ENCODE data around the gene FUZ.
"Not testable (repeated sequence)": the region's sequence is repeated elsewhere in the genome, so short reads cannot be mapped to it uniquely, and the experiment has no call there.

FUZ gene

DNA sequence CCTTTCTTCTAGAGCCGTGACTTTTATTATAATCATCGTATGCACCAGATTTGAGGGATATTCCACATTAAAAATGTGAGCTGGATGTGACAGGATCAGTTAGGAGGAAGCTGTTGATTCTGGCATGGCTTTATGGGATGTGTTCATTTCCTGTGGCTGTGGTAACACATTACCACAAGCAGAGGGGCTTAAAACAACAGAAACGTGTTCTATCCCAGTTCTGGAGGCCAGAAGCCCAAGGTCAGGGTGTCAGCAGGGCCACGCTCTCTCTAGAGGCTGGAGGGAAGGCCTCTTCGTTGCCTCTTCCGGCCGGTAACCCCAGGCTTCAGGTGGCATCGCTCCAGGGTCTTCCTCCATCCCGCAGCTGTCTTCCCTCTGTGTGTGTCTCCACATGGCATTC is 19.5 kb upstream of the FUZ start:
- DNase-seq (ENCODE audit: low spot score): no peak

DNA sequence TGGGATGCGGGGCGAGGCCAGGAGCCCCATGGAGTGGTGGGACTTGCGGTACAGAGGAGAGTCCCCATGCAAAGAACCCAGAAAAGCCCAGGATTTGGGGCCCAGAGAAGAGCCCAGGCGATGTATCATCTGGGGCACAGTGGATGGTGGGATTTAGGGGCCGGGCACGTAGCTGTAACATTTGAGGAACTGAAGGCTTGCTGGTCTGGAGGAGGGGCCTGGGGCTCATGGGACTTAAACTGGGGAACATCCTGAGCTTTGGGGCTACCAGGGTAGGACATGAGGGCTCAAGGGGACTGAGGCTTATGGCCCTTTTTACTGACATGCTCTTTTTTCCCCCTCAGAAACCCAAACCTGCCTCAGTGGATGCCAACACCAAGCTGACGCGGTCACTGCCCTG is 18.5 kb upstream of the FUZ start:
- DNase-seq (ENCODE audit: low spot score): no peak

DNA sequence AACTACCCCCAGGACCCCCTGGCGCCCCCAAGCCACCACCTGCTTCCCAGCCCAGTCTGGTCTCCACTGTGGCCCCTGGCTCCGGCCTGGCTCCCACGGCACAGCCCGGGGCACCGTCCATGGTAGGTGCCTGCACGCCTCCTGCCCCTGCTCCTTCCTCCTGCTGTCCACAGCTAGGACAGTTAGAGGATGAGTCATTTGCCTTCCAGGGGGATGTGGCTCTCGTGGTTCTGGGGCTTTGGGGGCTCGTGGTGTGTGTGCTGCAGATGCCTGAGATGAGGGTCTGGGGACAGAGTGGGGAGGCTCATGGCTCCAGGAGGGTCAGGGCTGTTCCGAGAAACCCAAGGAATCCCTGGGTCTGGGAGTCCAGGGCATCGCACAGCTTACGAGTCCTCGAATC is 17.7 kb upstream of the FUZ start:
- DNase-seq (ENCODE audit: low spot score): no peak

DNA sequence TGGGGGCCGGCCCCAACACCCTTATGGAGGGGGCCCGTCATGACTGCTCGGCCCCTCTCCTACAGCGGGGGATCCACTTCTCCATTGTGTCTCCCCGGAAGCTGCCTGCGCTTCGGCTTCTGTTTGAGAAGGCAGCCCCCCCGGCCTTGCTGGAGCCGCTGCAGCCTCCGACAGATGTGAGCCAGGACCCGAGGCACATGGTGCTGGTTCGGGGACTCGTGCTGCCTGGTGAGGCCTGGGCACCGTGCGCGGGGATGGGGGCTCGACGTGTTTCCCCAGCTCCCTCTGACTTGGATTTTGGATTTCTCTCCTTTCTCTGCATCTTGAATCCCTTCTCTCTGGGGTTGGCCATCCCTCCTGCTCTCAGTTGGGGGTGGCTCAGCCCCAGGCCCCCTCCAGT is 16.6 kb upstream of the FUZ start:
- no peak for DNase-seq (ENCODE audit: low spot score)

DNA sequence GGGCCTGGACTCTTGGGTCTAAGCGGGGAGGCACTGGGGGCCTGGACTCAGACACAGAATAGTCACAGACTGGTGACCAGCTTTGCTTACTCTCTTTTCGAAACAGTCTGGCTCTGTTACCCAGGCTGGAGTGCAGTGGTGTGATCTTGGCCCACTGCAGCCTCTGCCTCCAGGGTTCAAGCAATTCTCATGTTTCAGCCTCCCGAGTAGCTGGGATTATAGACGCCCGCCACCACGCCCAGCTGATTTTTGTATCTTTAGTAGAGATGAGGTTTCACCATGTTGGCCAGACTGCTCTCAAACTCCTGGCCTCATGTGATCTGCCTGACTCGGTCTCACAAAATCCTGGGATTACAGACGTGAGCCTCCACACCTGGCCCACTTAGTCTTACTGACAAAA is 16.1 kb upstream of the FUZ start:
- DNase-seq (ENCODE audit: low spot score): no peak

DNA sequence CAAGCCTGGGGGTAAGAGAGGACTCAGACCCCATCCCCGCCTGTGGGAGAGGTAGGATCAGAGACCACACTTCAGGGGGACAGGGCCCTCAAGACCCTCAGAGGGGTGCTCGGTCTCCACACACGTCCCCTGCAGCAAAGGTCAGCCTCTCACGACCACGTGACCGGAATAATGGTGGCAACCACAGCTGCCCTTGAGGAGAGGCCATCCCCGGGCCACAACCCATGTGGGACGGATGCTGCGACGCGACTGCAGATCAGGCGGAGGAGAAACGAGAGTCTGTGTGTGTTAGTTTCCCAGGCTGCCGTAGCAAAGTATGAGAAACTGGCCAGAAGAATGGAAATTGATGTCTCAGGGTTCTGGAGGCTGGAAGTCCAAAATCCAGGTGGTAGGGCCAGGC is 13.9 kb upstream of the FUZ start:
- DNase-seq (ENCODE audit: low spot score): no peak

DNA sequence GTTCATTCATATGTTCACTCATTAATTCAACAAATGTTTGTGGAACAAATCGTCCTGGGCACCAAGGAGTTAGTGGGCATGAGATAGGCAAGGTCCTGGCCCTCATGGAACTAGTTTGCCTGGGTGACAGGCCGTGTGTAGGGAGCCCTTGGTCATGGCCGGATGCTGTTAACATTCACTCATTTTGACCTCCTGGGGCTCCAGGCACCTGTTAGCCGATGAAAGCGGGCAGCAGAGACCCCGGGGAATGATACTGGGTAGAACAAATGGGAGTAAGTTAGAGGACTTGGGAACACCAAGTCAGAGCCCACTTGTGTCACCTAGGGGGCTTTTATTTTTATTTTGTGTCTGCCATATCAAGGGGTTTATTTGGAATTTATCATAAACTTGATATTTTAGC is 11.6 kb upstream of the FUZ start:
- DNase-seq (ENCODE audit: low spot score): no peak

DNA sequence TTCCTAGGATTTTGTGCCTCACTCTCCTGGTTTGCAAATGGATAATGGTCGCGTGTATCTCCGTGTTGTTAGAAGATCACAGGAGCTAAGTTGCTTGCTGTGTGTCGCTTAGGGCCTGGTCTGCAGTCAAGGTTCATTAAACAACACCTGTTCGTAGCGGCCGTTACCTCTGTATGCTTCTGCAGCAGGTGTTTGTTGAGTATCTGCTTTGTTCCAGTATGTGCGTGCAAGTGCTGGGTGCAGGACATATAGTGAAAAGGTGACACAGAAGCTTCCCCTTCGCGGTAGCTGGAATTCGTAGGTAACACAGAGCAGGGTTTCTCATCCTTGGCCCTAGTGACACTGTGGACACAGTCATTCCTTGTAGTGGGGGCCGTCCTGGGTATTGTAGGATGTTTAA is 10.4 kb upstream of the FUZ start:
- DNase-seq (ENCODE audit: low spot score): no peak

DNA sequence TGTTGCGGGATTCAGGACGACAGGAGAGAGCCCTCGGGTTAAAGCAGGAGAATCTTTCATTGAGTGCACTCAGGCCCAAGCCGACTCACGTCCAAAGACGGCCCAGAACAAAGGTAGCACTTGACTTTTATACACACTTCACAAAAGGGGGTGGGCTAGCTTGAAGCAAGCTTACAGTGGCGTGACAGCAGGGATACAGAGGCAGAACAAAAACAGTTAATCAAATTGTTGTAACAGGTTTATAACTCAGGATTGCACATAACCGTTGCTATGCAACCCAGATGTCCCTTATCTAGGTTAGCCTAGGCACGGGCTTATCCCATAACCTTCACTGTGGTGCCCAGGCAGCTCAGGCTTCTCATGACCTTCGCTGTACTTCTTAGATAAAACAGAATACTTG is 7.0 kb upstream of the FUZ start:
- no peak for DNase-seq (ENCODE audit: low spot score)

DNA sequence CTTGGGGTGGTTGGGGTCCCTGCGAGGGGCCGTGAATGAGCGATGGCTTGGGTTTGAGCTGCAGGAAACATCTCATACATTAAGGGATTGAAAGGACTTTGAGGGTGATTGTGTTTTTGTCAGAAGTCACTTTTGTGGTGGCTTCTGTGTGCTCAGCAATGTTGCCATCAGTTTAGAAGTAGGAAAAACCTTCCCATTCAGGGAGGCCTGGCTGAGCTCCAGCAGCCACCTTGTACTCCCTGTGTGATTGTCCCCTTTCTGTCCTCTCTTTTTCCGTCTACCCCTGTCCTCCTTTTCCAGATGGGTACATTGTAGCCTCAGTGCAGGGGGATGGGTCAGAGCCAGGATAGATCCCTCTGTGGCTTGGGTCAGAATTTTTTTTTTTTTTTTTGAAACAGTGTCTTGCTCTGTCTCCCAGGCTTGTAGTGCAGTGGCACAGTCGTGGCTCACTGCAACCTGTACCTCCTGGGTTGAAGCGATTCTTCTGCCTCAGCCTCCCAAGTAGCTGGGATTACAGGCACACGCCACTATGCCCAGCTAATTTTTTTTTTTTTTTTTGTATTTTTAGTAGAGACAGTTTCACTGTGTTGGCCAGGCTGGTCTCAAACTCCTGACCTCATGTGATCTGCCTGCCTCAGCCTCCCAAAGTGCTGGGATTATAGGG is 6.5 kb upstream of the FUZ start:
- not testable (repeated sequence) for DNase-seq (ENCODE audit: low spot score)

DNA sequence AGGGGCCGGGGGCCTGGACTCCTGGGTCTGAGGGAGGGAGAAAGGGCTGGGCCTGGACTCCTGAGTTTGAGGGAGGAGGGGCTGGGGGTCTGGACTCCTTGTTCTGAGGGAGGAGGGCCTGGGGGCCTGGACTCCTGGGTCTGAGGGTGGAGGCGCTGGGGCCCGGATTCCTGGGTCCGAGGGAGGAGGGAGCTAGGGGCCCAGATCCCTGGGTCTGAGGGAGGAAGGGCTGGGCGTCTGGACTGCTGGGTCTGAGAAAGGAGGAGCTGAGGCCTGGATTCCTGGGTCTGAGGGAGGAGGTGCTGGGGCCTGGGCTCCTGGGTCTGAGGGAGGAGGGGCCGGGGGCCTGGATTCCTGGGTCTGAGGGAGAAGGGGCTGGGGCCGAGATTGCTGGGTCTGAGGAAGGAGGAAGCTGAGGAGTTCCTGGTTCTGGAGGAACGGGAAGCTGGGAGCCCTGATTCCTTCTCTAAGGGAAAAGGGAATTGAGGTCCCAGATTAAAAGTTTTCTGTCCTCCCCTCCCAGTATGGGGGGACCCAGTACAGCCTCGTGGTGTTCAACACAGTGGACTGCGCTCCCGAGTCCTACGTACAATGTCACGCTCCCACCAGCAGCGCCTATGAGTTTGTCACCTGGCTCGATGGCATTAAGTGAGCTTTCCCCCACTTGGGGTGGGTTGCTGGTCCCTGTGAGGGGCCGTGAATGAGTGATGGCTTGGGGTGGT is 5.7 kb upstream of the FUZ start:
- no peak for DNase-seq (ENCODE audit: low spot score)

DNA sequence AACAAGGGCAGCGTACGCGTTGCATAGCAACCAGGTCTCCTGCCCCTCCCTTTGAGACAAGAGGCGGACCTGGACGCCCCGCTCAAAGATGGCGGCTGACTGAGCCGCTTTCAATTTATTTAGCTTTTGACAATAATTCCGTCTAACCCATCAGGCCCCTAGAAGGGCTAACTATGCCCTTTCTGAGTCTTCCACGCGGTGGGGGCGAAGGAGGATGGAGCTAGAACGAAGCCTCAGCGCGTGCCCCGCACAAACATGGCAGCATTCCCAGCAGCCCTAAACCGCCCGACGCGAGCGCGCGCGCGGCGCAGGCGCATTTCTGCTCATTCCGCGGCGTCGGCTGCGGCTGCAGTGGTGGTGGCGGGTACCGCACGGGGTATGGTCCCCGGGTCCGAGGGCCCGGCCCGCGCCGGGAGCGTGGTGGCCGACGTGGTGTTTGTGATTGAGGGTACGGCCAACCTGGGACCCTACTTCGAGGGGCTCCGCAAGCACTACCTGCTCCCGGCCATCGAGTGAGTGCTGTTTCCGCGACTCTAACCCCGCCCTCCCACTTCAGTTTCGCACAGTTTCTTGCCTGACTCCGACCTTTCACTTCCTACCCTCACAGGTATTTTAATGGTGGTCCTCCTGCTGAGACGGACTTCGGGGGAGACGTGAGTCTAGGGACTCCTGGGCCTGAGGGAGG is 5.0 kb upstream of the FUZ start, which contains the start of gene MED25:
Gene MED25, plus strand, starts transcription at position 326 of the 685 bp plus-strand sequence. Its CDS starts 53 bp downstream, at position 379.
- DNase-seq (ENCODE audit: low spot score): peak; percentile 96

DNA sequence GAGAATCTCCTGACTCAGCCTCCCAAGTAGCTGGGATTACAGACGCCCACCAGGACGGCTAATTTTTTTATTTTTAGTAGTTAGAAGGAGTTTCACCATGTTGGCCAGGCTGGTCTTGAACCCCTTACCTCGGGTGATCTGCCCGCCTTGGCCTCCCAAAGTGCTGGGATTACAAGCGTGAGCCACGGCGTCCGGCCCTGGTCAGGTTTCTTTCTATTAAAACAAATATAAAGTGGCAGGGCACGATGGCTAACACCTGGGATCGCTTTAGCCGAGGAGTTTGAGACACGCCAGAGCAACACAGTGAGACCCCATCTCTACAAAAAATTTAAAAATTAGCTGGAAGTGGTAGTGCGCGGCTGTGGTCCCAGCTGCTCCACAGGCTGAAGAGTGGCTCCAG is 3.5 kb upstream of the FUZ start:
- DNase-seq (ENCODE audit: low spot score): no peak

DNA sequence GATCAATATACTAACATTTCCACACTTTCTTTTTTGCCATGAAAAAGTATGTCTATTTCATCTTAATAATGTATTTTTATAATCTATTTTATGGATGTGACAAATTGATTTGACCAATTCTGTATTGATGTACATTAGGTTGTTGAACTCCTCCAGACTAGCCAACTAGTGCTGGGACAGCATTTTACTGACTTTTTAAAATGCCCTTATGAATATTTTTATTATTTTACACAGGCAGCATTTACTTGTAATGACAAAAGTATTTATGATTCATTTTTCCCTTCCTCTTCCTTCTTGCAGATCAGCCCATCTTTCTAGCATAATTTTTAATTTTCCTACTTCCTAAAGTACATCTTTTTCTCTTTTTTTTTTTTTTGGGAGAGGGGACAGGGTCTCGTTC is 918 bp upstream of the FUZ start:
- no peak for DNase-seq (ENCODE audit: low spot score)

DNA sequence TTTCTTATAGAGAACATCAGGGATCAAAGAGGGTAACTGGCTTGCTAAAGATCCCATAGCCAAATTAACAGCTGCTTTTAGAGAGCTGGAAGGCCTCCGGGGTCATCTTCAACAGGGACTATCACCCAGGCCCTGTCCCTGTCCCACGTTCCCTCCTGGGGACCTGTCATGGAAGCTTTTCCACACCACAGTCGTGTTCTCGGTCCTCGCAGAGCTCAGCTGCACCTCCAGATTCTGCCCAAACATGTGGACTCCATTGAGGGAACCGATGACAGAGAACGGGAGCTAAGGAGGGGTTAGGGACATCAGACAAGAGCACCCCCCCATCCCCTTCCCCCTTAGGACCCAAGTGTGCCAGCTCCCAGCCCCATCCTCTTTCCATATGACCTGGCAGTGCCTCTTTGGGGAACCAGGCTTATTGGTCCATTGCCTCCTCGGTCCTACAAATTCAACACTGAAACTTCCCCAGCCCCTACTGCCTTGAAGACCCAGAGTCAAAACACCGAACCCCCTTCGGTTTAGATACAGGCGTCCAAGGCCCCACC is 568 bp downstream of the FUZ start:
- DNase-seq (ENCODE audit: low spot score): no peak

DNA sequence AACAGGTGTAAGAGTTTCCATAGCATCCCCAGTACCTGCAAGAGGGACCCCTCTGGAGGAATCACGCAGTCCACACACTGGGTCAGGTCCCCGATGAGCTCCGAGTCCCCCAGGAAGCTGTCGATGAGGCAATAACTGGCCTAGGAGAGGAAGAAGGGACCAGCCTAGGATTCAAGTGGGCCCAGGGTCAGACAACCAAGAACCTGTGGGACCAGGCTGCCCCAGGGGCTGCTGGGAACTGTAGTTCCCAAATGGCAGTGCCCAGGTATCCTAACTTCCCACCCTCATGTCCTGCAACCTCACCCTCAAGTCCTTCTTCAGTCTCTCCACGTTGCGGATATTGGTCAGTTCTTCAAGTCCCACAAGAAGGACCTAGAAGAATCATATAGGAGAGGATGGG is 1.8 kb downstream of the FUZ start:
- no peak for DNase-seq (ENCODE audit: low spot score)

DNA sequence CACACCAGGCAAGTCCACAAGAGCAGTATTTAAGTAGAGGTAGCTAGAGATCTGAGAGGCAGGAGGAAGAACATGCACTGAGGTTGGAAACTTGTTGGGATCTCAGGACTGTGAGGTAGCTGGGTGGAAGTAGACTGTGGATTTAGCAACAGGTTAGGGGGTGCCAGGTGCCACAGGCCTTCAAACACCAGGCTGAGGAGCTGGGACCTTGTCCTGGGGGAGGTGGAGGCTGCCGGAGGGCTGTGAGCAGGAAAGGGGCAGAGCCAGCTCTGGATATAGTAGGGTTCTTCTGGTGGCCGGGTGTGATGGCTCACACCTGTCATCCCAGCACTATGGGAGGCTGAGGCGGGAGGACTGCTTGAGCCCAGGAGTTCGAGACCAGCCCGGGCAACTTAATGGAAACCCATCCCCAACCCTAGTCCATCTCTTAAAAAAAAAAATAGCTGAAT is 3.1 kb downstream of the FUZ start:
- no peak for DNase-seq (ENCODE audit: low spot score)

DNA sequence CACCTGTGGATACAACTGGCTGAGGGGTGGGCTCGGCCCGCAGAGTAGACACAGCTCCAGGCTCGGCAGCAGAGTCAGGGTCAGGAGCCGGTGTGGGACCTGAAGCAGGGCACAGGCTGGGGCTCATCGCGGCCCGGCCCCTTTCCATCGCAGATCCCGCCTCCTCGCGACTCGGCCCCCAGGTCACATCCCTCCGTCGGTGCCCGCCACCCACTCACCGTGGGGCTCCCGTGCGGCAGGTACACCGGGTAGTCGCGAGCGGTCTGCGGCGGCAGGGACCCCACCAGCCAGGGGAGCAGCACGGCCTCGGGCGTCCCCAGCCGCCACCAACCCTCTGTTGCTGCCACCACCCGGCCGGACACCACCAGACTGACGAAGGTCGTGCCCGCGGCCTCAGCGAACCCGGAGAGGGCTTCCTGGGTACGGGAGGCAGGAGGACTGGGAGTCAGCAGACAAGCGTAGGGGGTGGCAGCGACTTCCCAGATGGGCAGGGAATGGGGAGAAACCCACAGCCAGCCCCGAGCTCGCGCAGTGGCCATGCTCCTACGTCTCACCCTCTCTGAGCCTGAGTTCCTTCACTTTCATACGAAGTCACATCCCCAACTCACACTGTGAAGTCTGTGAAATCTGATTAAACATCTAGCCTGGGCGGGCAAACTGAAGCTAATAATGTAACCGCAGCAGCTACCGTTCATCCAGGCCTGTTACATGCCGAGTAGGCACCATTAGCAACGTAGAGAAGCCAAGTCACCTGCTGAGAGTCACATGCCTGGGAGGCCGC is 3.7 kb downstream of the FUZ start:
- DNase-seq (ENCODE audit: low spot score): peak; percentile 80

DNA sequence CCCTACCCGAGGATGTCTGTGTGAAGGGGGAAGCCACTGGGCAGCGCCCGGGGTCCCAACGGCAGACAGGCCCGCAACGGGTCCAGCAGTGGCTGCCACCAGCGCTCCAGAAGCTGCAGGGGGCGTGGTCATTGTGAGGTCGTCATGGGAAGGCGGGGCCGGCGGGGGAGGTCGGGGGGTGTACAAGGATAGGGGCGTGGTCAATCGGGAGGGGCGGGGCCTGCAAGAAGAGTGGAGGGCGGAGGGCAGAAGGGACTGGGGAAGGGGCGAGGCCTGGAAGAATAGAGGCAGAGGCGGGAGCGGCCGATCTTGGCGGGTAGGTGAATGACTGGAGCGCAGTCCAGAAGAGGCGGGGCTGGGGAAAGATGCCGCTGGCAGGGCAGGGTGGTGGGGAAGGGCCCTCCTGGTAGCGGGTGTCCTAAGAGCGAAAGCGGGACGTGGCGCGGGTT is 4.4 kb downstream of the FUZ start:
- peak; percentile 85 for DNase-seq (ENCODE audit: low spot score)

DNA sequence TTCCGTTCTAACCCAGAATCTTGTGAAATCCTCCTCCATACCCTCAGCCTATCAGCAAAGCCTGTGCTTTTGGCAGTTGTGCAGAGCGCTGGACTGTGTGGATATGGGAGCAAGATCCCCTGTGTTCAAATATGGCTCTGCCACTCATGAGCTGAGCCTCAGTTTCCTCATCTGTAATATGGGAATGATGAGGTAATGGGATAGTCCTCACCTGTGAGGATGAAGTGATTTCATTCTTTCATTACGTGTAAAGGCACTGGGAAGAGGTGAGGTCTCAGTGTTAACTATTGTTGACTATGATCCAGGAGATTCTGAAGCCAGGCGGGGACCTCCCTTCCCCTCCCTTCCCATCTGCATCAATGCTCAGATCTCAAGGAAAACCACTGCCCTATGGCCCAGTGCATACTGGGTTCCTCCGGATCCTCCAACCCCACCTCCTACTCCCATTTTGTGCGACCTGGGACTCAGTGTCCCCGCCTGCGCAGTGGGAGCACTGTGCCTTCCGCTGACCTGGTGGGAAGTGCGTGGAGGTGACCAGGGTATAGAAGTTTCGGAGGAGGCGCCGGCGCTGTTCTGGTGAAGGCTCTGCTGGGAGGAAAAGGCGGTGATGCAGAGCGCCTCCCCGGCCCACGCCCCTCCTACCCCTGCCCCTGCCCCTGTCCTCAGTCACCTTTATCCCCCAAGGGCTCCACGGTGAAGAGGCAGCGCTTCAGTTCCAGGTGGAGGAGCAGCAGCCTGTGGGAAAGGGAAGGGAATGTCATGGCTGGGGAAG is 5.0 kb downstream of the FUZ start:
- no peak for DNase-seq (ENCODE audit: low spot score)

Data from HuH-7.5 (cell line).